ENCODE data around the gene CYB561.

DNA sequence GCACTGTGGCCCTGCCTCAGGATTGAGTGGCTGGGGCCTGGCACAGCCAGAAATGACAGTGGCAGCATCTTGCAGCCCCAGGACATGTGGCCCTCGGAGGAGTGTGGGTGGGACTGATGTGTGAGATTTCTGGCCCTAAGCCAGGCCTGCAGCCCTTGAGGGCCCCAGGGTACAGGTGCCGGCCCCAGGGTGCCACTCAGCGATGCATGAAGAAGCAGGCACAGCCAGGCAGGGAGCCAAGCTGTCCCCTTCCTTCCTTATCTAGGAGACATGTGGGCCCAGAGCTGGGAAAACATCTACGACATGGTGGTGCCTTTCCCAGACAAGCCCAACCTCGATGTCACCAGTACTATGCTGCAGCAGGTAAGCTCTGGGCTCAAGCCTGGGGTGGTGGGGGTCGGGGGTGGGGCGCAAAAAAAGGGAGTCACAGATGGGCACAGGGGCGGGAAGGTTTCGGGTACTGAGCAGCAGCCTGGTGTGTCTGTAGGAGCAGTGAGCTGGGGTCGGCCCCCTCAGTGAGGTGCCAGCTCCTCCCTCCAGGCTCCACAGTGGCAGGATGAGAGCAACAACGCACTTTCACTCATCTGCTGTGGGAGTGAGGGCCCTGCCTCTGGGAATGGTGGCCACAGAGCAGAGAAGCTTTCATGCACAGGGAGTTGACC is 34.9 kb upstream of the CYB561 start:
- TF ChIP-seq SUZ12 (IDR thresholded peaks at IDR 0.05) = no peak
- TF ChIP-seq FOXK2 (IDR thresholded peaks at IDR 0.05) = no peak
- no peak for TF ChIP-seq ARNT (IDR thresholded peaks at IDR 0.05)

All from HEK293T (cell line).